Activated T-helper 1 cell treated with Interleukin-2 at 50 U/mL for 16 hours (primary cell): Measurements from ENCODE around the gene RNASET2.
"Not testable (repeated sequence)": the region's sequence is repeated elsewhere in the genome, so short reads cannot be mapped to it uniquely, and the experiment has no call there.

Source experiments
- DNase-seq: peaks from one replicate; pipeline ENCODE4 v3.0.0-alpha.2; 2020; ENCODE audit warnings: low read depth

RNASET2 gene

GRCh38 chr6:166927935-166928643 is 28.3 kb downstream of the RNASET2 start:
- no peak for DNase-seq

GRCh38 chr6:166927240-166927934 is 29.0 kb downstream of the RNASET2 start:
- DNase-seq: no peak

- DNase-seq: no peak
These were observed 29.6 kb downstream of the RNASET2 start for GRCh38 chr6:166926748-166927147.

GRCh38 chr6:166925141-166925996 is 31.0 kb downstream of the RNASET2 start:
- no peak for DNase-seq

GRCh38 chr6:166924531-166924930 is 31.8 kb downstream of the RNASET2 start:
- no peak for DNase-seq

- no peak for DNase-seq
These were observed 33.4 kb downstream of the RNASET2 start for GRCh38 chr6:166922937-166923336.

- no peak for DNase-seq
These were observed 34.8 kb downstream of the RNASET2 start for GRCh38 chr6:166921570-166921969.

- no peak for DNase-seq
These were observed 39.5 kb downstream of the RNASET2 start for GRCh38 chr6:166916824-166917223.

- DNase-seq: not testable (repeated sequence)
These were observed 40.9 kb downstream of the RNASET2 start for GRCh38 chr6:166915484-166915883.

- not testable (repeated sequence) for DNase-seq
These were observed 41.4 kb downstream of the RNASET2 start for GRCh38 chr6:166914952-166915351.

- DNase-seq: no peak
These were observed 45.1 kb downstream of the RNASET2 start for GRCh38 chr6:166911248-166911677.

GRCh38 chr6:166910601-166911000 is 45.7 kb downstream of the RNASET2 start:
- DNase-seq: no peak

- DNase-seq: no peak
These were observed 47.5 kb downstream of the RNASET2 start for GRCh38 chr6:166908811-166909210.

- DNase-seq: no peak
These were observed 48.2 kb downstream of the RNASET2 start for GRCh38 chr6:166907871-166908806.

GRCh38 chr6:166907373-166907841 is 48.9 kb downstream of the RNASET2 start:
- no peak for DNase-seq

- no peak for DNase-seq
These were observed 49.8 kb downstream of the RNASET2 start for GRCh38 chr6:166906376-166907044.

GRCh38 chr6:166905505-166906134 is 50.7 kb downstream of the RNASET2 start:
- DNase-seq: no peak

- DNase-seq: no peak
These were observed 51.3 kb downstream of the RNASET2 start for GRCh38 chr6:166905013-166905412.

GRCh38 chr6:166904101-166904746 is 52.1 kb downstream of the RNASET2 start:
- no peak for DNase-seq

GRCh38 chr6:166903500-166903899 is 52.9 kb downstream of the RNASET2 start:
- no peak for DNase-seq
